HAP-1 (cell line): ENCODE results near the gene ADD1.

Source experiments
- DNase-seq, 2 experiments: peaks; one replicate each; pipeline ENCODE4 v3.0.0-alpha.2; 2016 to 2020; ENCODE audit warnings: low spot score in 2 of 2
- H3K27me3 ChIP-seq: fragments of 250-450 bp; sonication (Bioruptor Pico); 2 replicates; pipeline ENCODE4 v1.5.1; 2020; ENCODE audit warnings: low read depth, mild to moderate bottlenecking, moderate library complexity
- H3K36me3 ChIP-seq: fragments of 250-450 bp; sonication (Bioruptor Pico); replicated peaks from 2 replicates; pipeline ENCODE4 v1.5.1; 2020; ENCODE audit warnings: mild to moderate bottlenecking
- H3K4me1 ChIP-seq: fragments of 250-450 bp; sonication (Bioruptor Pico); 2 replicates; pipeline ENCODE4 v1.5.1; 2020; ENCODE audit warnings: mild to moderate bottlenecking
- H3K4me3 ChIP-seq: fragments of 250-450 bp; sonication (Bioruptor Pico); 2 replicates; pipeline ENCODE4 v1.5.1; 2020; ENCODE audit warnings: mild to moderate bottlenecking, moderate library complexity
- H3K9me3 ChIP-seq: fragments of 250-450 bp; sonication (Bioruptor Pico); 2 replicates; pipeline ENCODE4 v1.5.1; 2020; ENCODE audit warnings: mild to moderate bottlenecking, moderate library complexity
- in situ Hi-C: fragments of 300-500 bp; cut with MboI; formaldehyde crosslinking; loops from 3 replicates; pipeline ENCODE4 v1.14.3; 2020; ENCODE audit warnings: low sequenced_read_pairs, inconsistent platforms, mixed read lengths

Gene ADD1

DNA sequence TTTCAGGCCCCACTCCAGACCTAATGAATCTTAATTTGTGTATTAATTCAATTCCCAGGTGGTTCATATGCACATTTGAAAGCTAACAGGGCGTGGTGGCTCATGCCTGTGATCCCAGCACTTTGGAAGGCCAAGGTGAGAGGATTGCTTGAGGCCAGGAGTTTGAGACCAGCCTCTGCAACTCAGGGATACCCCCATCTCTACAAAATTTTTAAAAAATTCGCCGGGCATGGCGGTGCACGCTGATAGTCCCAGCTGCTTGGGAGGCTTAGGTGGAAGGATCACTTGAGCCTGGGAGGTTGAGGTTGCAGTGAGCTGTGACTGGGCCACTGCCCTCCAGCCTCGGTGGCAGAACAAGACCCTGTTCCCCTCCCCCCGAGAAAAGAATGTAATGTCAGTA, 31.2 kb downstream of the ADD1 start:
- 0 out of 2 replicates have a peak, but pooled peaks cover 3% of the 10 kb centered on the region for H3K4me1 ChIP-seq
- in situ Hi-C loops = no loop called here
- no peak for DNase-seq

DNA sequence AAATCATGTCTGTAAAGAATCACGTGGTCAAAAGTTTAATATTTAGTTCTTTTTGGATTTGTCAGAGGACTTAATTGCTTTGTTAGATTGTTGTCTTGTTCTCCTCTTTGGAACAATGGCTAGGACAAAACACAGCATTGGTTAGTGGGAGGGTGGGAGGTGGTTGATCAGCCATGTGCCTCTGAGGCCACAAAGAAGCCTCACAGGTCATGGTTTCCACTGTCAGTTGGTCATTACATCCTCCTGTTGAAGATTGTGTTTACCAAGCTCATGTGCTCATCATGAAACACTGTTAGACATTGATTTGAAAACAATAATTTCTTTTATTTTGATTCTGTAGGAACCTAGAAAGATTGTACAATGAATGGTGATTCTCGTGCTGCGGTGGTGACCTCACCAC, 31.9 kb downstream of the ADD1 start:
- in situ Hi-C loops = no loop called here
- 0 out of 2 replicates have a peak, but pooled peaks cover 3% of the 10 kb centered on the region for H3K4me1 ChIP-seq
- no peak overlapping the region for H3K4me3 ChIP-seq
- H3K36me3 ChIP-seq = peaks cover 10% of the 10 kb centered on the region; the same call in 1 of the 2 replicates
- no peaks in the 10 kb centered on the region for H3K27me3 ChIP-seq
- DNase-seq = no peak
- H3K9me3 ChIP-seq = no peaks in the 10 kb centered on the region

More for the DNA sequence above, 31.2 kb downstream of the ADD1 start:
- Histone ChIP-seq H3K36me3 (peaks cover 10% of the 10 kb centered on the region; the same call in 1 of the 2 replicates), H3K27me3 (no peaks in the 10 kb centered on the region), H3K9me3 (no peaks in the 10 kb centered on the region), H3K4me3 (no peak overlapping the region)

DNA sequence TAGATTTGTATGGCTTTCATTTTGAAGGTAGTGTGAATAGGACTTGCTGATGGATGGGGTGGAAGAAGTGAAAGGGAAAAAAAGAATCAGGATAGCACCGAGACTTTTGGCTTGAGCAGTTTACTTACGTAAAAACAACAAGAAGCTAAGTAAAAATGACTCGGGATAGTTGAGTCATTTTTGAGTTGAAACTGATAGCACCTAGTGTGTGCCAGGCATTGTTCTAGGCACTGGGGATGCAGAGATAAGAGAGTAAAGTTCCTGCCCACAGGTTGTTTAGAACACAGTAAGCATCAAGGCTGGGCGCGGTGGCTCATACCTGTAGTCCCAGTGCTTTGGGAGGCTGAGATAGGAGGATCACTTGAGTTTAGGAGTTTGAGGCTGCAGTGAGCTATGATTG, 34.7 kb downstream of the ADD1 start:
- Histone ChIP-seq H3K9me3 (no peaks in the 10 kb centered on the region), H3K4me1 (peaks cover 15% of the 10 kb centered on the region), H3K27me3 (no peaks in the 10 kb centered on the region), H3K4me3 (no peak overlapping the region), H3K36me3 (peaks cover 10% of the 10 kb centered on the region; the same call in 1 of the 2 replicates)
- in situ Hi-C loops = no loop called here
- DNase-seq = no peak

DNA sequence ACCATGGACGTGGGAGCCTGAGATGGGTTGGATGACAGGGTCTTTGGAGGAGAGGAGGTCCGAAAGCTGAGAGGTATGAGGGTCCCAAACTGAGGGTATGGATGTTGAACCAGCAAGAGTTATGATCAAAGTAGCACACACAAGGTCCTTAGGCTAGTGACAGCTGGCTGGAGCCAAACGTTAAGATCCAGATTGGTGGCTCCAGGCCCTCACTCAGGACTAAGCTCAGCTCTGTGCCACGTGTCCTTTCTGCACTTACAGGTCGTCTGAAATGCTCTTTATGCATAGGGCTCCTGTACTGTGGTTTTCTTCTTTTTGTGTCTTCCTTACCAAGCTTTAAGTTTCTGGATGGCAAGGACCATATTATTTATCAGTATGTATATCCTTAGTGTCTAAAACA, 35.4 kb downstream of the ADD1 start:
- H3K27me3 ChIP-seq = no peaks in the 10 kb centered on the region
- no peak for DNase-seq
- no peaks in the 10 kb centered on the region for H3K9me3 ChIP-seq
- in situ Hi-C loops = no loop called here
- H3K4me3 ChIP-seq = no peak overlapping the region
- peaks cover 10% of the 10 kb centered on the region; the same call in 1 of the 2 replicates for H3K36me3 ChIP-seq
- H3K4me1 ChIP-seq = peaks cover 15% of the 10 kb centered on the region

DNA sequence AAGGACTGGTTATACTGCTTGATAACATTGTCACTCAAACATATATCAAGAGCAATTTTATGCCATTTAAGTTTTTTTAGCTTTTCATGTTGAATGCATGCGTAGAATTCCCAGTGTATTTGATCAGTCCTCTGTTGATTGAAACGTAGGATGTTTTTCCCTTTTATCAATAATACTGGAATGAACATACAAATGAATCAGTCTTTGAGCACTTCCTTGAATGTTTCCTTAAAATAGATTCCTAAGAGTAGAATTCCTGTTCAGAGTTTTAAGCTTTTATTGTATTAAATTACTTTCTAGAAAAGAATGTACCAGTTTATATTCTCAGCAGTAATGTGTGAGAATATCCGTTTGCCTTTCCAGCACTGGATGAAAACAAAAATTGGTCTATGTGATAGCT, 37.8 kb downstream of the ADD1 start:
- Histone ChIP-seq H3K27me3 (no peaks in the 10 kb centered on the region), H3K4me1 (peaks cover 15% of the 10 kb centered on the region), H3K36me3 (peaks cover 23% of the 10 kb centered on the region), H3K4me3 (no peak overlapping the region), H3K9me3 (no peaks in the 10 kb centered on the region)
- no peak for DNase-seq
- in situ Hi-C loops = no loop called here

DNA sequence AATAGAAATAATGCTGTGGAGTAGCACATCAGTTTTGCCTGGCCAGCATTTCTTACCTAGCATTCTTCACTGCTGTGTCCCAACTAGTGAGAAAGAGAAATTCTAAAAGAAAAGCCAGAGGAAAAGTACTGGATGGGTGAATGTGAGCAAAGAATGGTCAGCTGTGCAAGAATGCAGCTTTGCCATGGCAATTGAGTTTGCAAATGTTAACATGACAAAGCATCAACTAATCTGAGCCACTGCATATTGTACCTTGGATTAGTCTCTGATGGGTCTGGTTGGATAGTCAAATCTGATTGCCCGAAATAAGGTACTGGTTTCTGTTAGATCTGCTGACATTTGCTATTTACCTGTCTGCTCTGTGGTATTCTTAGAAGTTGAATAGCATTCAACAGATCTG, 38.7 kb downstream of the ADD1 start:
- Histone ChIP-seq H3K27me3 (no peaks in the 10 kb centered on the region), H3K4me1 (peaks cover 15% of the 10 kb centered on the region), H3K4me3 (no peak overlapping the region), H3K9me3 (no peaks in the 10 kb centered on the region), H3K36me3 (peaks cover 23% of the 10 kb centered on the region)
- in situ Hi-C loops = no loop called here
- peak; percentile 69 to 96 for DNase-seq

DNA sequence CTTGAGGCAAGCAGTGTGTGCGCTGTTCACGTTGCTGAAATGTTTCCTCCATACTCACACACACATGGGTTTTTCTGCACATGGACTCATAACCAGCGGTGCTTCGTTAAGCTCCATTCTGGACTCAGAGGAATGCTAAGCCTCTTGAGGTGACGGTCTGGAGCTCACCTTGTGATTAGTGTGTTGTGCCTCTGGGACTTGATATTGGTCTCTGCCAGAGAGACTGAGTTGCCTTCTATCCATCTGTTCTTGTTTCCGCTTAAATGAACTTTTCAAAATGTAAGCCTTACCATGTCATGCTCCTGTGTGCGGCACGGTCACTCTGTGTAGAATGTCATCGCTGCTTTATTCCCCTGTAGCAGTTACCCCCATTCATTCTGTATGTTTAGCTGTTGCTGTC, 42.5 kb downstream of the ADD1 start:
- H3K4me1 ChIP-seq = peaks cover 15% of the 10 kb centered on the region
- H3K4me3 ChIP-seq = no peak overlapping the region
- in situ Hi-C loops = no loop called here
- peaks cover 19% of the 10 kb centered on the region for H3K36me3 ChIP-seq
- DNase-seq = no peak
- no peaks in the 10 kb centered on the region for H3K9me3 ChIP-seq
- H3K27me3 ChIP-seq = no peaks in the 10 kb centered on the region

DNA sequence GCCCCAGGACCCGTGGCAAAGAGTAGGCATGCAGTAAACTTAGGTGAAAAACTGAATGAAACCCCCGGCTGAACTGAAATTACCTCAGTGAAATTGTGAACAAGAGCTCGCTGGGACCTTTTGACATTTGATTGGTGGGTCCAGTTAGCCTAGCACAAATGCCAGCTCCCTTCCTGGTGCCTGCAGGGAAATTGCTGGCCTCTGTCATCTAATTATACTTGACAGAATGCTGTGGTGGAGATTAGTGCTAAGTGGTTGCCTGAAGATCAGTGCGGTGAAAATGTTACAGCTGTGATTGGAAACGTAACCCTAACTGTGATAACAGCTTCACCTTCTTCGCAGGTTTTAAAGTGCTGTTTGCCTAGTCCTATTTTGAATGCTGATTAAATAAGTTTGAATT, 43.0 kb downstream of the ADD1 start:
- in situ Hi-C loops = no loop called here
- DNase-seq = no peak
- no peaks in the 10 kb centered on the region for H3K27me3 ChIP-seq
- peaks cover 19% of the 10 kb centered on the region for H3K36me3 ChIP-seq
- peaks cover 11% of the 10 kb centered on the region for H3K4me1 ChIP-seq
- no peak overlapping the region for H3K4me3 ChIP-seq
- no peaks in the 10 kb centered on the region for H3K9me3 ChIP-seq

DNA sequence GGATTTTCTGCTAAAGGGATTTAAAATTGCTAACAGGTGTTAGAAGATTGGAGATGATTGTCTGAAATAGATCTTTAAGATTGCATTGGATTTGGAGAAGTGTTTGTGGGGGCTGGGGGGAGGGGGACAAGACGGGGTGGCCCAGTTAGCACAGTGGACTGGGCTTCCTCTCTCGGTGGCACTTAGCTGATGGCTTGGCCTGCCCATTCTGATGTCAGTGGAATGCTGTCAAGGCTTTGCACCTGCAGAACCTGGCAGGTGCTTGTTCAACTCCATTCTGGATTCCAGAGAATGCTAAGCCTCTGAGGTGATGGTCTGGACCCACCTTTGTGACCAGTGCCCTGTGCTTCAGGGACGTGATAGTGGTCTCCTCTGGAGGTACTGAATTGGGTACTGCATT, 43.7 kb downstream of the ADD1 start:
- H3K9me3 ChIP-seq = no peaks in the 10 kb centered on the region
- peaks cover 5% of the 10 kb centered on the region for H3K4me1 ChIP-seq
- no peak for DNase-seq
- in situ Hi-C loops = no loop called here
- no peak overlapping the region for H3K4me3 ChIP-seq
- no peaks in the 10 kb centered on the region for H3K27me3 ChIP-seq
- peaks cover 19% of the 10 kb centered on the region for H3K36me3 ChIP-seq

DNA sequence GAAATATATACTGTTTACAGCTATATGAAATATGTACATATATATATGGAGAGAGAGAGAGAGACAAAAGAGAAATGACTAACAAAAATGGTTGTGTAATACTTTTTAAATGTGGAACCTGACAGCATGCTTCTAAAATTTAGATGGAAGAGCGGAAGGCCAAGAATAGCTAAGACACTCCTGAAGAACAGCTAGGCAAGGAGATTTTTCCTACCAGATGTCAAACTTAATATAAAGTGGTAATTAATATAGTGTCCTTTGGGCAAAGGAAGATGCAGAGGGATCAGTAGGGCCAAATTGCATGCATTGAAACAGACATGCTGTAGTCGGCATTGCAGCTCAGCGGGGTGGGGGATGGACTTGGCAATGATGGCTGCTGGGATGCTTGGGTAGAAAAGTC, 45.2 kb downstream of the ADD1 start:
- no peak overlapping the region for H3K4me3 ChIP-seq
- H3K27me3 ChIP-seq = no peaks in the 10 kb centered on the region
- peaks cover 23% of the 10 kb centered on the region for H3K36me3 ChIP-seq
- no peak for DNase-seq
- no peaks in the 10 kb centered on the region for H3K9me3 ChIP-seq
- in situ Hi-C loops = no loop called here
- H3K4me1 ChIP-seq = no peaks in the 10 kb centered on the region; the same call in 1 of the 2 replicates

DNA sequence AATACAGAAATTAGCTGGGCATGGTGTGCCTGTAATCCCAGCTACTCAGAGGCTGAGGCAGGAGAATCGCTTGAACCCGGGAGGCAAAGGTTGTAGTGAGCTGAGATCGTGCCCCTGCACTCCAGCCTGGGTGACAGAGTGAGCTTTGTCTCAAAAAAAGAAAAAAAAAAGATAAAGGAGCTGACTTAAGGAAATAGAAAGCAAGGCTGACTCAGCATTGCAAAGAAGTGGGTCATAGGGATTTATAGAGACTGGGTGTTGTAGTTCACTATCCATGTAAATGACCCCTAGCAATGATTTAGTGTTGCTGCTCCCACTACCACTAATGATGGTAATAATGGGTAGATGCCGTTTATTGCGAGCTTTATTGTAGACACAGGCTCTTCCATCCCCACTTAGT, 47.6 kb downstream of the ADD1 start:
- no peaks in the 10 kb centered on the region for H3K27me3 ChIP-seq
- H3K4me3 ChIP-seq = no peak overlapping the region
- DNase-seq = no peak
- in situ Hi-C loops = no loop called here
- peaks cover 21% of the 10 kb centered on the region for H3K36me3 ChIP-seq
- H3K9me3 ChIP-seq = no peaks in the 10 kb centered on the region
- H3K4me1 ChIP-seq = no peaks in the 10 kb centered on the region; the same call in 1 of the 2 replicates

DNA sequence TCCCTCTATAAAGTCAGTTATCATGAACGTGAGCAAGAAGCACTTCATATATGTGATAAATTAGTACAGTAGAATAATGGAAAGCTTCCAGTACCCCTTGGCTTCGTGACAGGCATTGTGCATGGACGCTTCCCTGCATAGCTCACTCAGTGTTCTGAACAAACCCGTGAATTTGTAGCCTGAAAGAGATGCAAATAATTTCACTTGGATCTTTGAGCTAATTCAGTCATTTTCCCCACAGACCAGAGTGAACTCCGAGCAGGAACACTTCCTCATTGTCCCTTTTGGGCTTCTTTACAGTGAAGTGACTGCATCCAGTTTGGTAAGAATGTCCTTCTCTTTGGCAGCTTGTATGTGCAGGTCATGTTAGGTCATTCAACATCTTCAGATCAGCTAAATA, 50.1 kb downstream of the ADD1 start:
- Histone ChIP-seq H3K9me3 (no peaks in the 10 kb centered on the region), H3K36me3 (peaks cover 39% of the 10 kb centered on the region), H3K4me1 (no peaks in the 10 kb centered on the region; the same call in 1 of the 2 replicates), H3K4me3 (no peak overlapping the region), H3K27me3 (no peaks in the 10 kb centered on the region)
- in situ Hi-C loops = no loop called here
- no peak for DNase-seq

DNA sequence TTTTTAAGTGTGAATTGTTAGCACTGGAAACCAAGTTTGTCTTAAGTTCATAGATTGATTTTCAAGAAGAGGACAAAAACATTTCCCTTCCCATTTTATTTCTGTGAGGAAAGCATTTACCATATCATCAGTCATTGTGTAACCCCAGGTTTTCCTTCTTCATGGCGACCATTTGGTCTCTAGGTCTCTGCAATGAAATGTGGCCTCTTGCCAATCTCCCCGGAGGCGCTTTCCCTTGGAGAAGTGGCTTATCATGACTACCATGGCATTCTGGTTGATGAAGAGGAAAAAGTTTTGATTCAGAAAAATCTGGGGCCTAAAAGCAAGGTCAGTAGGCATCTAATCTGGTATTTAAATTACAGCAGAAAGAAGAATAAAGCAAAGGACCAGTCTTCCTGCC, 54.4 kb downstream of the ADD1 start:
- Histone ChIP-seq H3K36me3 (peaks cover 72% of the 10 kb centered on the region), H3K4me1 (no peaks in the 10 kb centered on the region), H3K27me3 (no peaks in the 10 kb centered on the region), H3K4me3 (no peak overlapping the region), H3K9me3 (no peaks in the 10 kb centered on the region)
- in situ Hi-C loops = no loop called here
- DNase-seq = no peak

DNA sequence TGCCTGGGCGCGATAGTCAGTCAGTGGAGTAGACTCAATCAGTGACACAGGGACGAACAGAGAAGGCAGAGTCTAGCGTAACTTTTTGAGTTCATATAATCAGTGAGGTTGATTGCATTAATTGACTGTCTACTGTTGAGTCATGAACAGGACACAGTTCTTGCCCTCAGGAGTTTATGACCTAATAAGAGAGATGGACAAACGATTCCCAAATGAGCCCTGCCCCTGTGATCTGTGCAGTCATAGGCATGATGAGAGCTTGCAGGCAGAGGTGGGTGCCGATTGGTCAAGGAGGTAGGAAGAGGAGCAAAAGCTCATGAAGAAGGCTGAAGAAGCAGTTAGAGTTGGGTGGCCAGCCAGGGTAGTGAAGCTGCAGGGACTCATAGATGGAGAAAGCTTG, 57.1 kb downstream of the ADD1 start:
- in situ Hi-C loops = no loop called here
- no peaks in the 10 kb centered on the region for H3K27me3 ChIP-seq
- no peak overlapping the region for H3K4me3 ChIP-seq
- no peaks in the 10 kb centered on the region for H3K9me3 ChIP-seq
- H3K4me1 ChIP-seq = no peaks in the 10 kb centered on the region
- peaks cover 78% of the 10 kb centered on the region for H3K36me3 ChIP-seq
- DNase-seq = no peak

DNA sequence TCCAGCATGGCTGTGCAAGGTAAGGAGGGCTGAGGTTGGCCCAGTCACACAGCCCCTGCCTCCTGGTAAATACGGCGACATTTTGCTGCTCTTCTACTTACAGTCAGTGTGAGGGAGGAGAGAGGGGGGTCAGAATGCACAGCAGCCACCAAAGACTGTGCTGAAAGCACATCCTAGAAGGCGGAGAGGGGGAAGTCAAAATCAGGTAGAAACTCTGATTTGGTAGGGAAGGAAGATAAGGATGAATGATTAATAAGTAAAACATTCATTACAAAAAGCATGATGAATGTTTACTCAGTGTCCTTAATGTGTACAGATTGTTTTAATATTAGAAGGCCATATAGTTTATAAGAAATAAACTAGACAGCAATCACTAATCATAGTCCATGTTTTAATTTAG, 57.5 kb downstream of the ADD1 start:
- peaks cover 81% of the 10 kb centered on the region for H3K36me3 ChIP-seq
- in situ Hi-C loops = no loop called here
- H3K9me3 ChIP-seq = no peaks in the 10 kb centered on the region
- H3K4me3 ChIP-seq = no peak overlapping the region
- no peaks in the 10 kb centered on the region for H3K4me1 ChIP-seq
- DNase-seq = no peak
- no peaks in the 10 kb centered on the region for H3K27me3 ChIP-seq
